Measurements from ENCODE around the gene CABLES2.
A peak's percentile ranks its signal among the peaks of the same experiment; 100 is the strongest.

CABLES2 gene

GRCh38 chr20:62371588-62372041 is 35.5 kb downstream of the CABLES2 start:
- H3K4me3 ChIP-seq (ENCODE audit: low read depth, low read length), result no peak overlapping the region
- no peak for DNase-seq (ENCODE audit: low read depth)
- TF ChIP-seq CTCF (IDR thresholded peaks at IDR 0.05; ENCODE audit: low read depth, low read length, missing control alignments), result no peak

- no peak for TF ChIP-seq CTCF (IDR thresholded peaks at IDR 0.05; ENCODE audit: low read depth, low read length, missing control alignments)
- H3K4me3 ChIP-seq (ENCODE audit: low read depth, low read length), result no peak overlapping the region
- DNase-seq (ENCODE audit: low read depth), result no peak
Measured at GRCh38 chr20:62370807-62371587, 36.1 kb downstream of the CABLES2 start.

- DNase-seq (ENCODE audit: low read depth), result no peak
- TF ChIP-seq CTCF (IDR thresholded peaks at IDR 0.05; ENCODE audit: low read depth, low read length, missing control alignments), result no peak
- no peak overlapping the region for H3K4me3 ChIP-seq (ENCODE audit: low read depth, low read length)
Measured at GRCh38 chr20:62370115-62370806, 36.8 kb downstream of the CABLES2 start.

- H3K4me3 ChIP-seq (ENCODE audit: low read depth, low read length), result no peak overlapping the region
- no peak for DNase-seq (ENCODE audit: low read depth)
- TF ChIP-seq CTCF (IDR thresholded peaks at IDR 0.05; ENCODE audit: low read depth, low read length, missing control alignments), result no peak
Measured at GRCh38 chr20:62369815-62370114, 37.3 kb downstream of the CABLES2 start.

GRCh38 chr20:62368976-62369814 is 37.9 kb downstream of the CABLES2 start:
- TF ChIP-seq CTCF (IDR thresholded peaks at IDR 0.05; ENCODE audit: low read depth, low read length, missing control alignments), result peak; percentile 27
- H3K4me3 ChIP-seq (ENCODE audit: low read depth, low read length), result no peak overlapping the region
- DNase-seq (ENCODE audit: low read depth), result no peak

- no peak for TF ChIP-seq CTCF (IDR thresholded peaks at IDR 0.05; ENCODE audit: low read depth, low read length, missing control alignments)
- no peak overlapping the region for H3K4me3 ChIP-seq (ENCODE audit: low read depth, low read length)
- no peak for DNase-seq (ENCODE audit: low read depth)
Measured at GRCh38 chr20:62368392-62368975, 38.6 kb downstream of the CABLES2 start.
